Measurements from ENCODE around the gene KCNQ1.

DNA sequence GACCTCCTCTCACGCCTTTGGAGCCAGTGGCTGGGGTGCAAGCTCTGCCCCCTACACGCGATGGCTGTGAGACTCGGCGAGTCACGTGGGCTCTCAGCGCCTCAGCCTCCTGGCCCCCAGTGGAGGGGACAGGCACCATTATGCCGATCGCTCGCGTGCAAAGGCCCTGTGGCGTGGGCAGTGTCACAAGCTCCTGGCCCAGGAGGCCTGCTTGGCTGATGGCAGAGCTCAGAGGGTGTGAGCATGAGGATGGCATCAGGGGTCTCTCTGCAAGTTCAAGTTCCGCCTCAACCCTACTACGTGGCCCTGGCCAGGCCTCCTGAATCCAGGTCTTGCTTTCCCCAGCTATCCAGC lies 345.7 kb downstream of the KCNQ1 start:
- TF ChIP-seq, protein P1, sequence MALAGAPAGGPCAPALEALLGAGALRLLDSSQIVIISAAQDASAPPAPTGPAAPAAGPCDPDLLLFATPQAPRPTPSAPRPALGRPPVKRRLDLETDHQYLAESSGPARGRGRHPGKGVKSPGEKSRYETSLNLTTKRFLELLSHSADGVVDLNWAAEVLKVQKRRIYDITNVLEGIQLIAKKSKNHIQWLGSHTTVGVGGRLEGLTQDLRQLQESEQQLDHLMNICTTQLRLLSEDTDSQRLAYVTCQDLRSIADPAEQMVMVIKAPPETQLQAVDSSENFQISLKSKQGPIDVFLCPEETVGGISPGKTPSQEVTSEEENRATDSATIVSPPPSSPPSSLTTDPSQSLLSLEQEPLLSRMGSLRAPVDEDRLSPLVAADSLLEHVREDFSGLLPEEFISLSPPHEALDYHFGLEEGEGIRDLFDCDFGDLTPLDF (CRISPR knock-in tag; IDR thresholded peaks at IDR 0.05) = no peak
- no peak for TF ChIP-seq JAZF1 (CRISPR knock-in tag; IDR thresholded peaks at IDR 0.05)

Measured in WTC11 (cell line).